GM19397 (cell line): Measurements from ENCODE around the gene BOD1.

ENCODE experiments used
- ATAC-seq: cut with Tn5 transposase; IDR thresholded peaks from one replicate; pipeline ENCODE4 v1.9.1; 2021; ENCODE audit warnings: mild to moderate bottlenecking, moderate library complexity; ENCODE audit not compliant: unreplicated experiment

Gene BOD1

DNA sequence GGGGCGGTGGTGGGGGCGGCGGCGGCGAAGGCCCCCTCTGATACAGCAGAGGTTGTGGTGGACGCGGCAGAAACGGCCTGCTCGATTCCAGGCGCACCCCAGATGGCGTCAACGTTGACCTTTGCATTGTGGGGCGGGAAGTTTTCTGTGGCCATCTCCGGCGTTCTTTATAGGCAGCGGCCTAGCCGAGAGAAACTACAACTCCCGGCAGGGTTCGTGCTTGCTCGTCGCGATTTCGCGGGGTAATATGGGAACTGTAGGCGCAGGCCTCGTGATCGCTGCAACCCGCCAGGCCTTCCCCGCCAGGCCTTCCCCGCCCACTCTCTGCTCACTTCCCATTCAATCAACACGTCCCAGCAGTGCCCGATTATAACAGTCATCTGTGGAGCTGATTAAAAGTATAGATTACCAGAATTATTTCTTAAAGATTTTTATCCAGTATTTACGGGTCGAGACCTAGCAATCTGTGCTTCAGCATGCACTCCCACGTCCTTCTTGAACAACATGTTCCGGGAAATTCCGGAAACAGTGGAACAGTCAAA is at the start of gene BOD1:
Gene BOD1 (minus strand): TSS at position 74 of the 542 bp plus-strand sequence. CDS start 214 bp downstream, outside the sequence.
- peak; percentile 91 for ATAC-seq

DNA sequence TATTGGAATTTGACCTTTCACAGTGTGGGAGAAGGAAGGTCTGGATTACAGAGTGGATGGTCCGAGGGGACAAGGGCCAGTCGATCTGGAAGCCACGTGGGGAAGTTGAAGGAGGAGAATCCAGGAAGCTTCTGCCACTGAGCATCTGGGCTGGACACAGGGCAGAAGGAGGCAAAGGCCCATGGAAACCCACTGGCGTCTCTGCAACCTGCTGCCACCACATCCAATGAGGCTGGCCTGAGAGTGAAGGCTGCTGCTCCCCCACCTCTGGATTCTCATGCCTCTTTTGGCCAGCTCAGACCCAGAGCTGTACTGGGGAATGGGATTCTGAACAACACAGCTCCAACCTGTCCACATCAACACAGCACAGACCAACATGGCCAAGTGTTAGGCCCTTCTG is 48.9 kb upstream of the BOD1 start:
- no peak for ATAC-seq

DNA sequence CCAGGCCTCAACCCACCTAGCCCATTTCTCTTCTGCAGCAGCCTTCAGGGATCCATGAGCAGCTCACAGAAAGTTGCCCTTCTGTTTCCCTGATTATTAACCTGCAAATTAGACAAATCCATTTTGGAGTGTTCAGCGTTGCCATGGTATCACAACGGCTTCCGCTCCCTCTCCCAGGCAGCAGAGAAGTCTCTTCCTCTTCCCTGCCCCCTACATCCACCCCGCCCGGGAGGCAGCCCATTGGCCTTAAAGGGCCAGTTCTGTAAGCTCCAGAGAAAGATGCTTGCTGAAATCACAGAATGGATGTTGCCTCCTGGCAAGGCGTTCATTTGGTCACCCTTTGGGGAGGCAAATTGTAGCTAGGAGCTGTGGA is 47.7 kb upstream of the BOD1 start:
- no peak for ATAC-seq

DNA sequence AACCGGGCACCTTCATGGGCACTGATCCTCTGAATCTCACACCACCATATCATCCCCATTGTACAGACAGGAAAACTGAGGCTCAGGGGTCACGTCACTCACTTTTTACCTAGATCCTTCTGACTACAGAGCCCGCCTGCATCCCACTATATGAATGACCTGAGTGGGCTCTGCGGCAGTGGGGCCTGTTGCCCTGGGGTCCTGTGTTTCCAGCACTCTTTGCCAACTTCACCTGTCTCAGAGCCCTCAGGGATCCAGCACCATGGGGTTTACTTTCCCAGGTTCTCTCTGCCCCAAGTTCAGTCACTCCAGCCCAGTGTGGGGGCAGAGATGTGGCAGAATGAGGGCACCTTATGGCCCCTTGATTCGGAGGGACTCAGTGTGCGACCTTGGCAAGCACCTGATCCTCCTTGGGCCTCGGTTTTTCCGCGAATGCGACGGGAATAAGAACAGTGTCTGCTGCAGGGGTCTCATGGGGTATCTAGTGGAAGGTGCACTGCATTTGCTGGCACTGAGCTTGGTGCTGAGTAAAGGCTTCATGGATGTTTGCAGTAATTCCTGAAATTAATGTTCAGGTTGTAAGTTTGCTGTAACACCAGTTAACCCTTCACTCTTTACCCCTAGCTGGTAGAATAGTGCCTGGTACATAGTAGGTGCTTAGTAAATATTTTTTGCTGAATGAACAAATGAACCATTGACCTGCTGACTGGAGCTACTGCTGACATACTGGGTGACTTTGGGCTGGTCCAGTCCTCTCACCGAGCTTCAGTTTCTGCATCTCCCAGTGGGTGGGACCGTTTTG is 47.1 kb upstream of the BOD1 start:
- no peak for ATAC-seq

DNA sequence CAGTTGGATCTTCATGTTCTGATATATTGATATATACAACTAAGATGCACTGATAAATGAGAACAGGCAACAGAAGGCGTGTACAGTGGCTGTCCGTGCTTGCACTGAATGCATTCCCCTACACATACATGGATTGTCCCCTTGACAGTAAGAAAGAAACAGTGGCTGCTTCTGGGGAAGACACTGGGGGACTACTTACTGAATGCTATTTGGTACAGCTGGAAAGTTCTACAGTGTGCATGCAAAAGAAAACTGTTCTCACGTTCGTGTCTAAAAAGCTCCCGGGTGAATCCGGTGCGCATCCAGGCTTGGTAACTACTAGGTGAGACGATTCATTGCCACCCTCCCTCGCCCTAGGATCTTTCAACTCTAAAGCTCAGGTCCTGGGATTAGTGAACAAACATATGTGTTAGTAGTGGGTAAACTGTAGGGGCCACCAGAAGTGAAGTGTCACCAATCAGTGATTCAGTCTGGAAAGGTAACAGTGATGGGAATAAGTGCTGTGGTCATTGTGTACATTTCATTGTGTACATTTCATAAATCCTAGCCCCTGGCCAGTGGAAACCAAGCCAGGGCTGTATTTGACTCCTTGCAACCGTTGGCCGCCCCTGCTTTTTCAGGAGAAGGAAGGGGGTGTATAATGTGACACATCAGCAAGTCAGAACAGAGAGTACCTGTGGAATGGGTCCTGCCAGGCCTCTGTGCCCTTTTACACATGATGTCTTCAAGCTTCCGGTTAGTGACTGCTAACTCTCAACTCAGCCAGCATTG is 46.3 kb upstream of the BOD1 start:
- no peak for ATAC-seq

DNA sequence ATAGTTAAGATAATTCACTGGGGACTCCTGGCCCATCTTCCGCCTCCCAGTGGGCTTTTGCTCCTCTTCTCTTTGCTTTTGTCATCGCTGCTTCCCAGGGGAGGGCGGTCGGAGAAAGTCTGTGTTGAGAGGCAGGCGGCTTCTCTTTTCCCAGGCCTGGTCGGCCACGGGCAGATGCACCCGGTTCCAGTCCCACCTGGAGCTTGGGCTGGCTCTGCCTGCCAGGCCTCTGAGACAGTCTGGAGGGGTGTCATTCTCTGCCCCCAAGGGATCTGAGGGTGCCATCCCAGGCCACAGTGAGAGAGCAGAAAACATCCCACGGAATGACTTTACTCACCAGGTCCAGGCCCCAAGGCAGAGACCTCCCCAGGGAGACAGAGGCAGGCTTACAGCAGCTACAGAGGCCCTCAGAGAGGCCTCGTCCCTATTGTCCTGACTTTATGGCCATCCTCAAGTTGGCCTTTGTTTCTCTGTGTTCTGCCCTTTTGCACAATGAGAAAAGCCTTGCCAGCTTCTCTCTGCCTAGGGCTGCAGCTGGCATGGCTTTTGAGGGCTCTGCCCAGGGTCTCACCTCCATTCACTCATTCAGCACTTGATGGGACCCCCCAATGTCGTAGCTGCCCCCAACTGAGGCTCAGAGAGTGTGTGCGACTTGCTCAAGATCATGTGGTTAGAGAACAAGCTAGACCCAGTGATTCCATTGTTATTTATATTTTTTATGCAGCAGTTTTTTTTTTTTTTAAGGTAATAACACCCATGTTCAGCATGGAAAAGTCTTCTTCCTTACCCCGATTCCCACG is 44.2 kb upstream of the BOD1 start:
- ATAC-seq, result no peak

DNA sequence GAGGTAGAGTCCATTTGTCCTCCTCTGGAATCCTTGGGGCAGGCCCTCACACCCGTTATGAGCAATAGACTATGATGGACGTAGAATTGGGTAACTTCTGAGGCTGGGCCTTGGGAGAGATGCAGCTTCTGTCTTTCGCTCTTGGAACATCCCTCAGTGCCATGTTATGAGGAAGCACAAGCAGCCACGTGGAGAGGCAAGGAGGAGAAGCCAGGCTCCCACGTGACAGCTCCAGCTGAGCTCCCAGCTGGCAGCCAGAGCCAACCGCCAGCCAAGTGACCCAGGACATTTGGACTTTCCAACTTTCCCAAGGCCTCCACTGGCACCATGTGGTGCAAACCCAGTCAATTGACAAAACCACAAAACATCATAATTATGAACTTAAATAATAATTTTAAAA is 43.0 kb upstream of the BOD1 start:
- ATAC-seq, result no peak

DNA sequence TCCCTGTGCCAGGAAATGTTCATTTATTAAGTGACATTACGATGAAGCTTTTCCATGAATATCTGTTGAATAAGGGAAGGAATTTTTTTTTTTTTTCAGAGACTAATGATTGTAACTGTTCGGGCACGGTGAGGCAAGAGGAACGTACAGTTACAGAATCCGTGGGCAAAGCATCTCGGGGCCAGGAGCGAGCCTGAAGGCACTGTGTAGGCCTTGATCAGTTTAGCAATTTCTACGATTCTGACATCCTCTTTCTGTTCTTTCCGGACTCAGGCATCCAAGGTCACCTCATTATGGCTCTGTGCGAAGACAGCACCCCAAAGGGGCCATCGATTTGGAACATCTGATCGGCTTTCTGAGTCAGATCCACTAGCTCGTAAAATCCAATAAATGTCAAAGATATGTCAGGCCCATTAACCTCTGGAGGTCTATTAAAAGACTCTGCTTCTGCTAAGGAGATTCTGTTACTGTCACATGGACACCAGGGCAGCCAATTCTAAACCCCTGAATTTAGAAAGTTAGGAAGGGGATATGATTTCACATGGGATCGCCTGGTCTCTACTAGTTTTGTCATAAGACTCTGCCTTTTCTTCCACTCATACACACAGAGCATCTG is 41.4 kb upstream of the BOD1 start:
- no peak for ATAC-seq

DNA sequence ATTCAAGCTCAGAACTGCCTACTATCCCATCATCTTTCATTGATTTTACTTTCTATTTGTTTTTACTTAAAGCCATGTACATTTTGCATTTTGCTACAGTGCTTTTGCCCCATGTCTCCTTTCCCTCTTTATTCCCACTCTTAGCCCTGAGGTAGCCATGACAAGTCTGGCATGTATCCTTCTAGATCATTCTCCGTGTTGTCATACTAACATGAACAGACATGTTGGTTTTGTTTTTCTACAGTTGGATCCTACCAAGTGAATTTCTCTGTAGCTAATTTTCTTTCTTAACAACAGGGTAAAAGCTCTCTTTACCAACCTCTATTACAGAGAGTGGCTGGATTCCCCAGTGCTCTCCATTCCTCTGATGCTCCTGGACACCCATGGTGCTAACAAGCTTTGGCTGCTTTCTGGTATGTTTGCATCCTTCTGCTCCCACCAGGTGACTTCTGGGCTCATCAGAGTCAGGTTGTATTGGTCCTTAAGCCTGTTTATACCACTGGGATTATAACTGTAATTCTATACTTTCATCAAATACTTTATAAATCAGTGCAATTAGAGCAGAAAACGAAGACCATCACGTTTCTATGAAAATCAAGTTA is 38.8 kb upstream of the BOD1 start:
- ATAC-seq, result no peak

DNA sequence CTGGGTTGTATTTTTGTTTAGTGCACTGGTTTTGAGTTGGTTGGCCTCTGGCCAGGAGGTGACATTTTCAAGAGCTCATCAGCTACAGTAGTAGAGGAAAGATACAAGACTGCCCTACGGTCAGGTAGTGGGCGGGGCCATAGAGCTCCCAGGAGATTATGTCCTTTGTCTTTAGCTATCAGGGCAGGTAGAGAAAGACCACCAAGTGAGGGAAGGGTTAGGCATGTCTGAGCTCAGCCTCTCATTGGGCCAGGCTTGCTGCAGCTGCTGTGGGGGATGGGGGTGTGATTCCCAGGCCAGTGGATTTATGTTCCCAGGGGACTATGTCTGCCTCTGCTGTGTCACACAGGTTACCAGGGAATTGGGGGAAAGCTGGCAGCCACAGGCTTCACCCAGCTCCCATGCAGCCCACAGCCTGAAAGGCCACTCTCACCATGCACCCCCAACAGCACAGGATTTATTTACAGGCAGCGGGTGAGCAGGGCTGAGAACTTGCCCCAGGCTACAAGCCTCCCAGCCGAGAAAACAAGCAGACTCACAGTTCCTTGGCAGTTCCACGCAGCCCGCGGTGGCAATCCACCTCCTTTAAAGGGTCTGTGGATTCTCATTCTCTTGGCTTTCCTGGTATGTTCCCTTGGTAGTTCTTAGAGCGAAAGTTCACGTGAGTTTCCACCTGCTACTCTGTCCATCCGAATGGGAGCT is 37.5 kb upstream of the BOD1 start:
- no peak for ATAC-seq

DNA sequence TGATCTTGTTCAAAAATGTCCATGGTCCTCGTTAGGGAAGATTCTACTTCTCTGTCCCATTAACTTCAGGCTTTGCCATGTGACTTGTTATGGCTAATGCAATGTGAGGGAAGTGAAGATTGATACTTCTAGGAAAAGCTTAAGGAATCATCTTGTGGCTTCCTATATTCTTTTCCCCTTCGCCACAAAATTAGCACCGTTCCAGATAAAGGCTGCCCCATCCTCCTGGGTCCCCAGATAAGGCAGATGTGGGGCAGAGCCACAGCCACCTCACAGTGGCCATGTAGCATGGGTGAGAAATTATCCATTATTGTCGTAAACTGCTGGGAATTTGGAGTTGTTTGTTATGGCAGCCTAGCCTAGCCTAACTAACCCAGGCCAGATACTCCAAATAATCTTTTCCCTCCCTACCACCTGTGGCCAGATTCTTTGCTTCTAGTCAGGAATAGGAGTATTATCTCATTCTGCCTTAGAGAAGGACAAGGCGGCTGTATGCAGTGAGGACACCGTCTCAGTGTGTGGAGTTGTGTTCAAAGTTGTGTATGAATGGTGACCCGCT is 31.9 kb upstream of the BOD1 start:
- no peak for ATAC-seq

DNA sequence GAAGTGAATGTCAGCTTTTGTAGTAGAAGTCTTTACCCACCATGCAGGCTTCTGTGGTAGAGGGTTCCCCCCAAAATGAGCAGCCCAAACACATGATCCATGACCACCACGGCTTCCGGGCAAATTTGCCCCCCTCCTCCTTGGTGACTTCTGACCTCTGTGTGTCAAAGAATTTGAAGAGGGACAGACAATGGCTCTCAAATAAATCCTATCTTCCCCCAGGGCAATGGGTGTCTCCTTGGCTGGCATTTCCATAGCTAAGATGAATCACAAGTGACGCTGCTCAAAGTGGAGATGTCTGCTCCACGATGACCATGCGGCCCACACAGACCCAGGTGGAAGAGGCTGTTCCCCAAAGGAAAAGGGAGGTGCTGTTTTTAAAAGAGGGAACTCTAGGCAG is 30.2 kb upstream of the BOD1 start:
- no peak for ATAC-seq

DNA sequence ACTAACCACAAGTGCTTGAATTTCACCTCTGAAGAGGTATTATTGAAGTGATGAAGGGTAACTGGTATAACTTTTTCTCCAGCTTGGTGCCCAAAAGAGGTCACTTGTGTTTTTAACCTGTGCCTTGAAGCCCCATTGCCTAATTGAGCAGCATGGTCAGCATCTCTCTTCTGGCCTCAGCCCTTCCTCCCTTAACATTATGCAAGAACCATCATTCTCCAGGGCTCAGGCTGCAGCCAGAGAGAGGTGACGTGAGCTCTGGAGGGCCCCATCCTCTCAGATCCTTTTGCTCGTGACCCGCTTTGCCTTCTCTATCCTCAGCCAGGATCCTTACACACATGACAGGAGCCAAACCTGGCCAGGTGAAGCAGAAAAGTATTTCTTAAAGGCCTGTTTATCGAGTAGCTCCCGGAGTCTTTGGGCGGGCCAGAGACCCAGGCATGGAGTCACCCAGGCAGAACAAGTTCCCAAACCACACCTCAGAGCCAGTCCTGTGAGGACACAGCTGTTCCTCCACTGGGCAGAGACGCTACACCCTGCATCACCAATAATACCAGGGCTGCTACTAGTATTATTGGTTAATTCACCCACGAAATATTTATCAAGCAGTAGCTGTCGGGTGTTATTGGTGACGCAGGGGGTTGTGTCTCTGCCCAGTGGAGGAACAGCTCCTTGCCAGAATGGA is 29.6 kb upstream of the BOD1 start:
- no peak for ATAC-seq

DNA sequence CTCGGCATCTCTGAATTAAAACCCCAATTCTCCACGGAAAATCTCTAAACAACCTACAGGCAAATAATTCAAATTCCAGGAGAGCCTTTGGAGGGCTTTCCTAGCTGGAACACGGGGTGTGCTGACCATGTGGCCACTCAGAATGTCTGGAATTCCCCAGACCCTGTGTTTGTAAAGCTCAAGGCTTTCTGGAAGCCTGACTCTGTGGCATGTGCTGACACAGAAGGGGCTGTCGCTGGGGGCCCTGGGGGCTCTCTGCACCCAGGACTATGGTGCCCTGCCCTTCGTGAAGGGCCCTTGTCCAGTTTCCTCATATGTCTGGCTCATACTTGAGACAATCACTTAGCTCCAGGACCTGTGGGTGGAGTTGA is 29.0 kb upstream of the BOD1 start:
- ATAC-seq, result no peak

DNA sequence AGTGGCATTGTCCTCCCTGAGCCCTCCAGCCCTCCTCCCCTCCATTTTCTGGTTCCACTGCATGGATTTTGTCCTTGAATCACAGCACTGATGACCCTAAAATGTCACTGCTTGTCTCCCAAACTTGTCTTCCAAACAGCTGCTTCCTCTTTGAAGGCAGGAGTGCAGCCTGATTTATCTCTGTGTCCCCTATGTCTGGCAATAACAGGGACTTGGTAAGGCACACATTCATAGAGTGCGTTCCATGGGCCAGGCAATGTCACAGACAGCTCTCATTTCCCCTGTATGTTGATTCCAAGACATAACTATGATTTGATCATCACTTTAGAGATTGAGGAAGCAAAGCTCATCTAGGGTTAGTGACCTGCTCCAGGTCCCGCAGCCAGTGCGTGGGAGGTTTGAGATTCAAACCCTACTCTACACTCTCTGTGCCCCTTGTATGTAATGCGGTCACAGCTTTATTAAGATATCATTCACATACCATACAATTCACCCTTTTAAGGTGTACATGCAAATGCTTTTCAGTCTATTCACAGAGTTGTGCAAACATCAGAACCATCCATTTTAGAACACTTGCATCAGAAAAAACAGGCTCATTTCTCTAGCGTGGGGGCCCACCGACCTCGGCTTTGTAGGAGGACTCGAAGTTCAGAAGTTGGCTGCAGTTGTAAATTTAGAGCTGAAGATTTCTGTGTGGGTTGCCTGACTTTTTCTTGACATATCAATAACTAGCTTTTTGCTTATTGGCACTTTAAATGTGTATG is 28.4 kb upstream of the BOD1 start:
- ATAC-seq, result no peak

DNA sequence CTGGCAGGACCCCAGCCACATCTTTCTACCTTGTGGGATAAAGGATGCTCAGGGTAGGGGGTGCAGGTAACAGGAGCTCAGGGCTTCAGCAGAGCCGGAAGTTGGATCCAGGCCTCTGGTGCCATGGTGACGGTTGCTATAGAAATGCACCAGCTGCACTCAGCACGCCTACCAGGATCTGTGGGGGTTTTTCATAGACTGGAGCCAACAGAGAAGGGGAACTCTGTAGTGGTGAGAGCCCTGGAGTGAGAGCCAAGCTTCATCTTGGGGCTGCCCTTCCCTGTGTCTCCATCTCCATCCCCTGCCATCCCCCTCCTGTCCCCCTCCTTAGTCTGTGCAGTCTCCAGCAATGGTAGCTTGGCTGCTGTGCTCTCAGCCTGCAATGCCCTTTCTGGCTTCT is 27.5 kb upstream of the BOD1 start:
- peak; percentile 72 for ATAC-seq

DNA sequence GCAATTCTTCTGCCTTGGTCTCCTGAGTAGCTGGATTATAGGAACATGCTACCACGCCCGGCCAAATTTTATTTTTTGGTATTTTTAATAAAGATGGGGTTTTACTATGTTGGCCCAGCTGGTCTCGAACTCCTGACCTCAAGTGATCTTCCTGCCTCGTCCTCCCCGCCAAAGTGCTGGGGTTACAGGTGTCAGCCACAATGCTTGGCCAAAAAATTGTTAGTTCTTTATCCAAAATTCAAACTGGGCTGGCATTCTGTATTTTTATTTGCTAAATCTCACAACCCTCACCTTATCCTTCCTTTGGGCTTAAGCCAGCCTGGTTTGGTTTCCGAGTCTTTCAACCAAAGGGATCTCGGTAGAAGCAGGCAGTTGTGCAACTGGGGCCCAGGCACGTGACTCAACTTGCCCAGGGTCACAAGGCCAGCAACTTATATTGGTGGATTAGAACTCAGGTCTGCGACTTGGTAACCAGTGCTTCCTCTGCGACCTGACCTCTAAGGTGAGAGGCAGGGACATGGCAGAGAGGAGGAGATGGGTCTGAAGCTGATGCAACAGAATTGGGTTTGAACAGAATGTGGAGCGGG is 26.5 kb upstream of the BOD1 start:
- ATAC-seq, result no peak
